Thoracic aorta (tissue), 2 donors: ENCODE measurements around the gene POU2AF3. TPM values are rescaled to one million over a fixed set of nuclear protein-coding genes. Genes with fewer than 3 reads are reported as not detected.

Experiments used
- ATAC-seq: fragments of 150-250 bp; one replicate; pipeline ENCODE4 v1.8.0; 2017; ENCODE audit warnings: low read depth; ENCODE audit not compliant: insufficient number of reproducible peaks, low FRiP score
- DNase-seq: peaks from one replicate; pipeline ENCODE4 v3.0.0-alpha.2; 2020; ENCODE audit warnings: low spot score
- H3K27ac ChIP-seq, 2 donors: fragments of 200-600 bp; sonication (generic); 1 replicate in 1 of 2; 2 replicates in 1 of 2; pipeline ENCODE4 v1.5.1; 2016; ENCODE audit warnings: mild to moderate bottlenecking in 2 of 2, moderate library complexity in 2 of 2
- H3K27me3 ChIP-seq: fragments of 200-600 bp; sonication (generic); replicated peaks from 2 replicates; pipeline ENCODE4 v1.6.0; 2016; ENCODE audit warnings: mild to moderate bottlenecking; ENCODE audit not compliant: insufficient read depth
- H3K36me3 ChIP-seq: fragments of 200-600 bp; sonication (generic); one replicate; pipeline ENCODE4 v1.5.1; 2016
- H3K4me1 ChIP-seq, 2 donors: fragments of 200-600 bp; sonication (generic); 1 replicate in 1 of 2; 2 replicates in 1 of 2; pipeline versions ENCODE4 v1.5.1 to v1.6.0; 2016; ENCODE audit warnings: low read depth in 2 of 2, mild to moderate bottlenecking in 1 of 2; ENCODE audit not compliant: control insufficient read depth in 1 of 2
- H3K4me3 ChIP-seq: fragments of 200-600 bp; sonication (generic); 2 replicates; pipeline ENCODE4 v1.5.1; 2016; ENCODE audit warnings: mild to moderate bottlenecking
- H3K9me3 ChIP-seq: fragments of 200-600 bp; sonication (generic); 2 replicates; pipeline ENCODE4 v1.5.1; 2016
- total RNA-seq, 2 donors: library from RNA; depleted of rRNA; stranded (reverse); fragments of >200 nt; gene quantifications; one replicate each; pipeline versions ENCODE4 v1.1.0 to v1.2.3, GENCODE V29; 2016
- TF ChIP-seq, protein P1 (sequence below): fragments of 200-600 bp; sonication (generic); IDR thresholded peaks from one replicate; pipeline ENCODE4 v1.5.1; 2019; ENCODE audit warnings: antibody characterized with exemption

The POU2AF3 gene
- total RNA-seq, 2 donors from 2014 or later = 1.7 TPM; not detected in 1

GRCh38 chr11:111335549-111335948 is 37.2 kb downstream of the POU2AF3 start:
- H3K27ac ChIP-seq = no peak overlapping the region
- no peaks in the 10 kb centered on the region for H3K27me3 ChIP-seq
- no peak overlapping the region for H3K4me3 ChIP-seq
- no peaks in the 10 kb centered on the region for H3K36me3 ChIP-seq
- ATAC-seq (no peak), DNase-seq (no peak)
- TF ChIP-seq, protein P1, sequence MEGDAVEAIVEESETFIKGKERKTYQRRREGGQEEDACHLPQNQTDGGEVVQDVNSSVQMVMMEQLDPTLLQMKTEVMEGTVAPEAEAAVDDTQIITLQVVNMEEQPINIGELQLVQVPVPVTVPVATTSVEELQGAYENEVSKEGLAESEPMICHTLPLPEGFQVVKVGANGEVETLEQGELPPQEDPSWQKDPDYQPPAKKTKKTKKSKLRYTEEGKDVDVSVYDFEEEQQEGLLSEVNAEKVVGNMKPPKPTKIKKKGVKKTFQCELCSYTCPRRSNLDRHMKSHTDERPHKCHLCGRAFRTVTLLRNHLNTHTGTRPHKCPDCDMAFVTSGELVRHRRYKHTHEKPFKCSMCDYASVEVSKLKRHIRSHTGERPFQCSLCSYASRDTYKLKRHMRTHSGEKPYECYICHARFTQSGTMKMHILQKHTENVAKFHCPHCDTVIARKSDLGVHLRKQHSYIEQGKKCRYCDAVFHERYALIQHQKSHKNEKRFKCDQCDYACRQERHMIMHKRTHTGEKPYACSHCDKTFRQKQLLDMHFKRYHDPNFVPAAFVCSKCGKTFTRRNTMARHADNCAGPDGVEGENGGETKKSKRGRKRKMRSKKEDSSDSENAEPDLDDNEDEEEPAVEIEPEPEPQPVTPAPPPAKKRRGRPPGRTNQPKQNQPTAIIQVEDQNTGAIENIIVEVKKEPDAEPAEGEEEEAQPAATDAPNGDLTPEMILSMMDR = no peak
- peaks cover 26 to 59% of the 10 kb centered on the region in 2 donors for H3K4me1 ChIP-seq
- no peaks in the 10 kb centered on the region for H3K9me3 ChIP-seq

- H3K9me3 ChIP-seq = no peaks in the 10 kb centered on the region
- no peak for DNase-seq
- peaks cover 21 to 54% of the 10 kb centered on the region in 2 donors for H3K4me1 ChIP-seq
- no peak overlapping the region for H3K4me3 ChIP-seq
- no peaks in the 10 kb centered on the region for H3K27me3 ChIP-seq
- H3K27ac ChIP-seq = no peak overlapping the region
- no peak for ATAC-seq
- TF ChIP-seq, protein P1 = no peak
- no peaks in the 10 kb centered on the region for H3K36me3 ChIP-seq
Measured at GRCh38 chr11:111336062-111336461, 37.7 kb downstream of the POU2AF3 start.

GRCh38 chr11:111336582-111337256 is 38.4 kb downstream of the POU2AF3 start:
- no peaks in the 10 kb centered on the region for H3K27me3 ChIP-seq
- H3K27ac ChIP-seq = no peak overlapping the region
- no peaks in the 10 kb centered on the region for H3K36me3 ChIP-seq
- DNase-seq = no peak
- H3K4me3 ChIP-seq = no peak overlapping the region
- no peaks in the 10 kb centered on the region for H3K9me3 ChIP-seq
- ATAC-seq = no peak
- peaks cover 14 to 48% of the 10 kb centered on the region in 2 donors for H3K4me1 ChIP-seq
- TF ChIP-seq, protein P1 = no peak

GRCh38 chr11:111339758-111340388 is 41.5 kb downstream of the POU2AF3 start:
- no peaks in the 10 kb centered on the region for H3K36me3 ChIP-seq
- H3K4me1 ChIP-seq = peaks cover under 1 to 19% of the 10 kb centered on the region in 2 donors
- ATAC-seq = no peak
- TF ChIP-seq, protein P1 = no peak
- no peaks in the 10 kb centered on the region for H3K27me3 ChIP-seq
- no peak for DNase-seq
- H3K27ac ChIP-seq = no peak overlapping the region
- H3K9me3 ChIP-seq = no peaks in the 10 kb centered on the region
- no peak overlapping the region for H3K4me3 ChIP-seq

DNA sequence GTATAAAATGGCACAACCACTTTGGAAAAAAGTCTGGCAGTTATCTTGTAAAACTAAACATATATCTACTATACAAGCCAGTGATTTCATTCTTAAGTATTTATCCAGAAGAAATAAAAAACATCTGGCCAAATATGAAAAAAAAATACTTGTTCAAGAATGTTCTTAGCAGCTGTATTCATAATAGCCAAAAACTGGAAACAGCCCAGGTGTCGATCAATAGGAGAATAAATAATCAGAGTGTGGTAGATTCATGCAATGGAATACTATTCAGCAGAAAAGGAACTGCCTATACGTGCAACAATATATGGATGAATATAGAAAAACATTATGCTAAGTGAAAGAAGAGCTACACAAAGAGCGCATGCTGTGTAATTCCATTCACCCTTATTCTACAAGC is 44.0 kb downstream of the POU2AF3 start:
- TF ChIP-seq, protein P1 = no peak

More for the DNA sequence above, 44.0 kb downstream of the POU2AF3 start:
- ATAC-seq (no peak), DNase-seq (no peak)
- H3K27ac ChIP-seq = no peak overlapping the region
- no peak overlapping the region for H3K4me3 ChIP-seq
- no peaks in the 10 kb centered on the region for H3K9me3 ChIP-seq
- no peaks in the 10 kb centered on the region for H3K4me1 ChIP-seq
- H3K36me3 ChIP-seq = no peaks in the 10 kb centered on the region
- no peaks in the 10 kb centered on the region for H3K27me3 ChIP-seq
